NT2/D1 (cell line): ENCODE results near the gene NSMF.

ENCODE experiments used
- DNase-seq: peaks from one replicate; pipeline ENCODE4 v3.0.0-alpha.2; 2011; ENCODE audit warnings: low read depth, low spot score
- H3K27me3 ChIP-seq: 2 replicates; pipeline ENCODE4 v1.6.0; 2011; ENCODE audit warnings: mild to moderate bottlenecking; ENCODE audit not compliant: insufficient read length, insufficient read depth
- H3K36me3 ChIP-seq: 2 replicates; pipeline ENCODE4 v1.6.1; 2011; ENCODE audit warnings: mild to moderate bottlenecking, low read length, mixed read lengths; ENCODE audit not compliant: insufficient read depth, insufficient read length
- H3K4me1 ChIP-seq: 2 replicates; pipeline ENCODE4 v1.5.1; 2011; ENCODE audit not compliant: insufficient read depth, insufficient read length
- H3K4me3 ChIP-seq: 2 replicates; pipeline ENCODE4 v1.5.1; 2011; ENCODE audit warnings: low read depth; ENCODE audit not compliant: insufficient read length
- H3K9ac ChIP-seq: 2 replicates; pipeline ENCODE4 v1.6.0; 2011; ENCODE audit warnings: low read depth; ENCODE audit not compliant: insufficient read length
- H3K9me3 ChIP-seq: 2 replicates; pipeline ENCODE4 v1.5.1; 2011; ENCODE audit warnings: mild to moderate bottlenecking, low read length; ENCODE audit not compliant: insufficient read depth
- SUZ12 ChIP-seq: IDR thresholded peaks from 2 replicates; pipeline ENCODE4 v1.6.1; 2011; ENCODE audit not compliant: insufficient read length, insufficient read depth; ENCODE audit errors: extremely low read depth
- YY1 ChIP-seq: IDR thresholded peaks from 2 replicates; pipeline ENCODE4 v1.6.1; 2011; ENCODE audit not compliant: insufficient read length, insufficient read depth
- ZNF274 ChIP-seq: IDR thresholded peaks from 2 replicates; pipeline ENCODE4 v1.6.1; 2011; ENCODE audit warnings: mild to moderate bottlenecking, low read depth, low read length

The NSMF gene

GRCh38 chr9:137456061-137456863 is 2.9 kb downstream of the NSMF start:
- TF ChIP-seq ZNF274 (no peak), YY1 (no peak), SUZ12 (no peak)
- Histone ChIP-seq H3K36me3 (peaks cover 56% of the 10 kb centered on the region), H3K4me3 (no peak overlapping the region), H3K4me1 (peaks cover 52% of the 10 kb centered on the region), H3K27me3 (peaks cover 5% of the 10 kb centered on the region), H3K9me3 (no peaks in the 10 kb centered on the region), H3K9ac (no peak overlapping the region)
- DNase-seq = no peak

GRCh38 chr9:137455359-137455991 is 3.7 kb downstream of the NSMF start:
- peak overlapping the region; percentile 72 for H3K9ac ChIP-seq
- DNase-seq = no peak
- no peak overlapping the region for H3K4me3 ChIP-seq
- peaks cover 52% of the 10 kb centered on the region for H3K4me1 ChIP-seq
- peaks cover 56% of the 10 kb centered on the region for H3K36me3 ChIP-seq
- H3K9me3 ChIP-seq = no peaks in the 10 kb centered on the region
- TF ChIP-seq YY1 (no peak), ZNF274 (no peak), SUZ12 (no peak)
- H3K27me3 ChIP-seq = peaks cover 2% of the 10 kb centered on the region

GRCh38 chr9:137454597-137455358 is 4.4 kb downstream of the NSMF start:
- Histone ChIP-seq H3K36me3 (peaks cover 61% of the 10 kb centered on the region), H3K4me3 (peak overlapping the region; percentile 24), H3K9ac (peak overlapping the region; percentile 72), H3K4me1 (peaks cover 51% of the 10 kb centered on the region), H3K27me3 (no peaks in the 10 kb centered on the region), H3K9me3 (no peaks in the 10 kb centered on the region)
- DNase-seq = no peak
- no peak for TF ChIP-seq YY1
- no peak for TF ChIP-seq ZNF274
- no peak for TF ChIP-seq SUZ12

GRCh38 chr9:137454145-137454596 is 5.0 kb downstream of the NSMF start:
- TF ChIP-seq SUZ12 = no peak
- no peak for TF ChIP-seq ZNF274
- no peak for TF ChIP-seq YY1
- Histone ChIP-seq H3K9me3 (no peaks in the 10 kb centered on the region), H3K36me3 (peaks cover 67% of the 10 kb centered on the region), H3K4me1 (peaks cover 46% of the 10 kb centered on the region), H3K9ac (peak overlapping the region; percentile 72), H3K4me3 (peak overlapping the region; percentile 24), H3K27me3 (no peaks in the 10 kb centered on the region)
- DNase-seq = no peak

GRCh38 chr9:137453643-137454081 is 5.5 kb downstream of the NSMF start:
- H3K9me3 ChIP-seq = no peaks in the 10 kb centered on the region
- peaks cover 46% of the 10 kb centered on the region for H3K4me1 ChIP-seq
- H3K27me3 ChIP-seq = no peaks in the 10 kb centered on the region
- H3K36me3 ChIP-seq = peaks cover 72% of the 10 kb centered on the region
- H3K9ac ChIP-seq = peak overlapping the region; percentile 64
- peak overlapping the region; percentile 18 for H3K4me3 ChIP-seq
- no peak for TF ChIP-seq YY1
- TF ChIP-seq SUZ12 = no peak
- no peak for TF ChIP-seq ZNF274
- peak; percentile 75 for DNase-seq

- Histone ChIP-seq H3K9ac (peak overlapping the region; percentile 64), H3K27me3 (no peaks in the 10 kb centered on the region), H3K36me3 (peaks cover 76% of the 10 kb centered on the region), H3K4me3 (peak overlapping the region; percentile 18), H3K9me3 (no peaks in the 10 kb centered on the region), H3K4me1 (peaks cover 42% of the 10 kb centered on the region)
- DNase-seq = no peak
- TF ChIP-seq YY1 (no peak), ZNF274 (no peak), SUZ12 (no peak)
Measured at GRCh38 chr9:137452761-137453642, 6.1 kb downstream of the NSMF start.
